ENCODE results near the gene ZFHX3. TPM values are rescaled to one million over a fixed set of nuclear protein-coding genes. Genes with fewer than 3 reads are reported as not detected.

Gene ZFHX3
- total and polyA plus RNA-seq, 10 of the 15 experiments (the other 5 are each of a cell fraction or from before 2014, with no cell fraction given), result 0.68 to 8.6 (median 2.0) TPM

GRCh38 chr16:73016488-73016830 is 31.5 kb downstream of the ZFHX3 start (continued):
- TF ChIP-seq MLLT1 (IDR thresholded peaks at IDR 0.05) (no peak), ZNF24 (IDR thresholded peaks at IDR 0.05) (no peak), ETV6 (conservative IDR thresholded peaks at IDR 0.05 in 1 of 2, IDR thresholded peaks at IDR 0.05 in 1 of 2; ENCODE audit: borderline replicate concordance in 1 of 2, low read depth in 1 of 2) (peak in 1 of 2 experiments; percentile 37; a peak in 1 of 4 replicates), SMAD5 (IDR thresholded peaks at IDR 0.05; ENCODE audit: low read depth) (no peak), TBL1XR1 (IDR thresholded peaks at IDR 0.05; ENCODE audit: low read depth, low read length) (0 out of 2 replicates have a peak, but pooled peaks have one; percentile 30), ZNF217 (IDR thresholded peaks at IDR 0.05) (peak; percentile 72; the same call in 1 of the 2 replicates), RB1 (IDR thresholded peaks at IDR 0.05; ENCODE audit: borderline replicate concordance) (no peak), TAF1 (IDR thresholded peaks at IDR 0.05; ENCODE audit: borderline replicate concordance, low read depth, low read length) (no peak), EGR1 (IDR thresholded peaks at IDR 0.05; ENCODE audit: borderline replicate concordance in 1 of 2, low read depth in 2 of 2, low read length in 2 of 2) (no peak), FOS (IDR thresholded peaks at IDR 0.05; ENCODE audit: borderline replicate concordance, extremely low read depth, insufficient read length) (no peak), KAT2A (conservative IDR thresholded peaks at IDR 0.05; ENCODE audit: control insufficient read depth, low read depth, low read length) (no peak), ZBTB40 (IDR thresholded peaks at IDR 0.05; ENCODE audit: borderline replicate concordance) (no peak; the same call in 1 of the 2 replicates), YY1 (IDR thresholded peaks at IDR 0.05; ENCODE audit: low read depth, low read length) (no peak), HDAC6 (IDR thresholded peaks at IDR 0.05; ENCODE audit: unreplicated experiment) (no peak), E2F4 (IDR thresholded peaks at IDR 0.05; ENCODE audit: low read depth, low read length) (no peak), MTA2 (IDR thresholded peaks at IDR 0.05; ENCODE audit: low read depth) (0 out of 2 replicates have a peak, but pooled peaks have one; percentile 9), IRF5 (IDR thresholded peaks at IDR 0.05; ENCODE audit: borderline replicate concordance) (no peak), ZBTB4 (CRISPR knock-in tag; IDR thresholded peaks at IDR 0.05) (no peak), ZZZ3 (IDR thresholded peaks at IDR 0.05; ENCODE audit: control insufficient read depth, insufficient read length, low read depth) (no peak)
